NOMO-1 treated with DMSO at 0.1 percent for 48 hours (cell line): ENCODE data around the gene KIAA1614.

ENCODE experiments used
- DNase-seq: peaks from one replicate; lab custom pipeline; 2025; ENCODE audit not compliant: unreplicated experiment; lab: John Stamatoyannopoulos, UW

Gene KIAA1614

GRCh38 chr1:180906511-180906910 is 6.2 kb upstream of the KIAA1614 start:
- no peak for DNase-seq

- DNase-seq = no peak
Observed at GRCh38 chr1:180907313-180908055, 5.2 kb upstream of the KIAA1614 start.

DNA sequence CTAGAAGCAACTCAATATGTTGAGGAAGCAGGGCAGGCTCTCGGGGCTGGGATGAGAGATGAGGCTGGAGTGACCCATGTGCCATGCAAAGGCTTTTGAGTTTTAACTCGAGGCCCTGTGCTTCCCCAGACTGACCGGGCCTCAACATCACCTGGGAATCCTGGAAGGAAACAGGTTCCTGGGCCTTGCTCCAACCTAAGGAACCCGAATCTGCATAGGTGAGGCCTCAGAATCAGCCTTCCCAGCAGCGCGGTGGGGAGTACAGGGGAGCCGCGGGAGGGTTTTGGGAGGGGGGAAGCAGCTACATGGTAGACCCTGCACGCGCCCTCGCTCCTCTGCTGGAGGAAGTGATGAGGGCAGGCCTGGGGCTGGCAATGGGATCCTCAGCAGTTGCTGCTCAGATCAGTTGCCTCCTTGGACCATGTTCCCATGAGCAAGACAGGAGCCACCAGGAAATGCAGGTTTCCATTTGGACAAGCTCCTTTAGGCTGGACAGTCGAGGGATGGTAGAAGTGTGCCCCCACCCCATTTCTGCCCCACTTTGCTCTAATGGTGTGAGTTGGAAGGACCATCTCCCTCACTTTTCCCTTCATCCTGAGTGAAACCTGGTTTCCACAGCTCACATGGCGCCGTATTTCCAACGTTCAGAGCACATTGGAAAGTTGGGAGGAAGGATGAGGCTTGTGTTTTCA is 4.5 kb upstream of the KIAA1614 start:
- DNase-seq = no peak

DNA sequence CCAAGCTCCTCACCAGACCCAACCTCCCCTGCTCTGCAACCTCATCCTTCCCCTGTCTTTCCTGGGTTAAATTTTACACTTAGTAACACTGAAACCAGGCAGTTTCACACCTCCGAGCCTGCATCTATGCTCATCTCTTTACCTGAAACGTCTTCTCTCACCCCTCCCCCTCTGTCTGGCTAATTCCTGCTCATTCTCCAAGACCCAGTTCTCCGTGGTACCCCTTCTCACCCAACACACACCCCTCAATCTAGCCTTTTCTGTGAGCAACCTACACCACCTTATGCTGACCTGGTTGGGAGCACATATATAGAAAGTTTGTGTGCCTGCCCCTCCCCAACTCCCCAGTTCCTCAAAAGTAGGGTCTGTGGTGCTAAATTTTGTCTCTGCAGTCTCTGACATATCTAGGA is 3.7 kb upstream of the KIAA1614 start:
- no peak for DNase-seq

GRCh38 chr1:180909462-180909976 is 3.2 kb upstream of the KIAA1614 start:
- no peak for DNase-seq

- DNase-seq = peak; percentile 8
Observed at GRCh38 chr1:180911640-180912191, 981 bp upstream of the KIAA1614 start.

DNA sequence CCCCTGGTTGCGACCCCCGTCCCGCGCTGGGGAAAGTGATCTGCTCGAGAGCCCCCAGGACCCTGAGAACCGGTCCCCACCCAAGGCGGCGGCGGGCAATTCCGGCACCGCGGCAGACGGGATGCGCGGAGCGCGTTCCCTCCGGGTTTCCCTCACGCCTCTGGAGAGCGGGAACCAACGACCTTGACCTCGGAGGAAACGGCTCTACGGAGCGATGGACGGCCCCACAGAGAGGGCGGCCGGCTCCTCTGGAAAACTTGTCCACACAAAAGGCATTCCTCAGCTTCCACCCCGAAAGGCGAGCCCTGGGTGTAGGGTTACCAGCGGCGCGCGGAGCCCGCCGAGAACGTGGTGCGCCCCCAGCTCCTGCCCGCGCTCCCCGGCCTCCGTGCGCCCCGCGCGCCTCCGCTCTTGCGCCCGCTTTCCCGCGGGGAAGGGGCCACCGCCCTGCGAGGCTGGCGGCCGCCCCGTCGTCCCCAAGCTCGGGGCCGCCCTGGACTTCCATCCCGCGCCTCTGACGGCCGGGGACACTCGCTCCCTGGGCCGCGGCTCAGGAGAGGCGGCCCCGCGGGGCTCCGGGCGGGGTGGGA is 391 bp upstream of the KIAA1614 start:
- DNase-seq = no peak

DNA sequence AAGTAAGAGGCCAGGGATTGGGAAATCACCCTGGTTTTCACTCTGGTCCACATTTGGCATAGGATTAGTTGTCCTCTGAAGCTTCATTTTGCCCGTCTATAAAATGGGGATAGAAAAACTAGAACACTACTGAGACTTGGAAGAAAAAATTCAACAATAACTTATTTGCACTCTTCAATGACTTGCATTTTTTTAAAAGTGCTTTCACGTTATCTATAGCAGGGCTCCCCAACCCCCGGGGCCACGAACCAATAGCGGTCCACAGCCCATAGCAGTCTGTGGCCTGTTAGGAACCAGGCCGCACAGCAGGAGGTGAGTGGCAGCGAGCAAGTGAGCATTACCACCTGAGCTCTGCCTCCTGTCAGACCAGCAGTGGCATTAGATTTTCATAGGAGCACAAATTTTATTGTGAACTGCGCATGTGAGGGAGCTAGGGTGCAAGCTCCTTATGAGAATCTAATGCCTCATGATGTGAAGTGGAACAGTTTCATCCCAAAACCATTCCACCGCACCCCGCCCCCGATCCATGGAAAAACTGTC is 2.8 kb downstream of the KIAA1614 start:
- no peak for DNase-seq

- DNase-seq = no peak
Observed at GRCh38 chr1:180916012-180916770, 3.5 kb downstream of the KIAA1614 start.

- no peak for DNase-seq
Observed at GRCh38 chr1:180916771-180917170, 4.1 kb downstream of the KIAA1614 start.

- DNase-seq = no peak
Observed at GRCh38 chr1:180917306-180918065, 4.8 kb downstream of the KIAA1614 start.

DNA sequence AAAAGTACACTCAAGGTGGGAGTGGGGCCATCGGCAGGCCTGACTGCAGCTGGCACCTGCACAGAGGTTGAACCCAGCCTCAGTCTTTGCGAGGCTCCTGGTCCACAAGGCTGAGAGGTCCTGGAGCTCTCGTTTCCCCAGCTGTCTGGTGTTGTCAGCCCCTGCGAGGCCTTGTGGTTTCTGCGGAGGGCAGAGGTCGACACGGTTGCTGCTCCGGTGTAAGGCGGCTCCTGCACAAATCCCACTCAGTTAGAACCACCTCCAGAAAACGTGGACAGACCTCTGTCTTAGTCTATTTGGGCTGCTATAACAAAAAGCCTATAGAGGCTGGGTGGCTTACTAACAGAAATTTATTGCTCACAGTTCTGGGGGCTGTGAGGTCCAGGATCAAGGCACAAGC is 5.8 kb downstream of the KIAA1614 start:
- DNase-seq = no peak

DNA sequence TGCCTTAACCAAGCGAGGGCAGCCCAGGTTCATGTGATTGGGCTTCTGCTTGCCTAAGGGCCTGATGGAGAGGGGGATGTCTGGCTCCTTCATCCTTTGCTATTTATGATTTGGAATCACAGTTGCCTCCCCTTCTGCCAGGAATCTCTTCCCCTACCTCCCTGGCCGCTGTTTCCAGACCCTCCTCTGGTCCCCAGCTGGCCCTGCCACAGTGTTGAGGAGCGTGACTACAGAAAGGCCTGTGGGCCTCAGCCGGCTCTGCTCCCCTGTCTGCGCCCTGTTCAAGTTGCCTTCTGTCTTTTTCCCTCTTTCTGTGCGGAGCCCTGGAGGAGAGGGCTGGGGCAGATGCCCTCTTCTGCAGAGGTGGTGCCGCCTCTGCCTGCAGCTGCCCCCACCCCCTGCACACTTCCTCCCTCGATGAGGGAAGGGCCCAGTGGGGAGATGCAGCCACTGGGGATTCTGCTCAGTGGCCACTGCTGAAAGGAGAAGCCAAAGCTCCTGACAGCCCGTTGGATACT is 6.5 kb downstream of the KIAA1614 start:
- no peak for DNase-seq

- DNase-seq = no peak
Observed at GRCh38 chr1:180920193-180920592, 7.5 kb downstream of the KIAA1614 start.

DNA sequence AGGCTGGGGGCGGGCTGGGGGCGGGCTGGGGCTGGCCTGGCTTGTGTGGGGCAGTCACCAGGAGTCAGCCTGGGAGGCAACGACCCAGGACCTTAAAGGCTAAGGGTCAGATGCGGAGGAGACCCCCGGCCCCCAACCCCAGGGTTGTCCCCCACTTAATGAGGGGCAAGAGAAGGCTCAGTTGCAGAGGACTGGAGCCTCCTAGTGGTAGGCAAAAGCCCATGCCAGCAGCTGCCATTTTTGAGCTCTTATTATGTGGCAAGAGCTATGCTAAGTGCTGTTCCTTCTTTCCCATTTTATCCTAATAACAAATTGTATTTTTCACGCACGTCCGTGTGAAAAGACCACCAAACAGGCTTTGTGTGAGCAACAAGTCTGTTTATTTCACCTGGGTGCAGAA is 8.0 kb downstream of the KIAA1614 start:
- DNase-seq = no peak

DNA sequence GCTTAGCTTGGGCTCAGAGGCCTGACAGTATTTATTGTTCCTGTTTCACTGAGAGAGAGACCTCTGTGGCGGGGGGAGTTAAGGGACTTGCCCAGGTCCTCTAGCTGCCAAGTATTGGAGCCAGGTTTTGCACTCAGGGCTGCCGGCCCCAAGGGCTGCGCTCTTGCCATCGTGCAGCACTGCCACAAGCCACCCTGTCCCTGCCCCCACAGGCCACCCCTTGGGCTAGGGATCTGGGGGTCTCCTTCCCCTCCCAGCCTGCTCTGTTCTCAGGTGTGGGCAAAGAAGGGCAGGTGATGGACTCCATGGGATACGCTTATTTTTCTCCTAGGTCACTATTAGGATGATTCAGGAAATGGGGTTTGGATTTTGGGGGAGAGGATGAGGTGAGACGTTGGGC is 8.7 kb downstream of the KIAA1614 start:
- no peak for DNase-seq

DNA sequence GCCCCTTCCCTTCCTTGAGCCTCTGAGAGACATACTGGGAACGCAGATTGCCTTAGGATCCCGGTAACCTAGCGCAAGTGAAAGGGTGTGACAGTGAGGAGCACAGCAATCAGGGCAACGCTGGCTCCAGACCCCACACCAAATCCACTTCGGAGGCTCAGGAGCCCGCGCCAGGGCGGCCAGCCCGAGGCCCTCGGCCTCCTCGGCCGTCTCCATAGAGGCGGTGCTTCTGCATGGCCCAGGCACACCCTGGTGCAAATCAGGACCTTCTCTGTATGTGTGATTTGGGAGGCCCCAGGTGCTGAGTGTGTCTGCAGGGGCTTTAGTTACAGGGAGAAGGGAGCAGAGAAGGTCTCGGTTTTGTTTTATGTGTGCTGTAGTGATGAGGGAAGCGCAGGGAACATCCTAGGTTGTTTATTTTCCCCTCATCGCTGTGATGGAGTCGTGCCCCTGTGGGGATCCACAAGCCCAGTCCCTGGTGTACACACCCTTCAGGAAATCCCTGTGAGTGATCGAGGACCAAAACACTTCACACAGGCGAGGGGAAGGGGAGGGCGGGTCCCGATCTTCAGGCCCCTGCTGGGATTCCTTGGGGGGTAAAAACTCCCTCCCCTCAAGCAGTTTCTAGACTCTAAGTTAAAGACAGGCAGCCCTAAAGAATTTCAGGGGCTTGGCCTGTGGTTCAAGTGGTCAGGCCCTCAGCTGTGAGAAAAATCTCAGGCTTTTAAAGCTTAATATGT is 9.4 kb downstream of the KIAA1614 start:
- no peak for DNase-seq

DNA sequence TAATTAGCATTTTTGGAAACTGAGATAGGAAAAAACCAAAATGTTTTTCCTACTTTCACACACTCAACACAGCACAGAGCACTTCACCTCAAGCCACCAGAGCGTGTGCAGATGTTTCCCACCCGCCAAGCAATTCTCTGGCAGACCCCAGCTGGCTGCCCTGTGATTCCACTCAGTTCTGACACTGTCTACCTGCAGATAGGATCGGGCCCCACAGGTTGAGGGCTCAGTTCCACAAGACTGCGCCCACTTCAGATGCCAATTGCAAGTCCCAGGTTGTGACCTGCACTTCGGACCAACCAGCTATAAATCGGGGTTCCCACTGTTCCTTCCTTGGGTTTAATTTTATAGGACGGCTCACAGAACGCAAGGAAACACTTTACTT is 9.9 kb downstream of the KIAA1614 start:
- DNase-seq = no peak
